ENCODE results near the gene OGDHL. TPM values are rescaled to one million over a fixed set of nuclear protein-coding genes. Genes with fewer than 3 reads are reported as not detected.
A peak's percentile ranks its signal among the peaks of the same experiment; 100 is the strongest.

OGDHL gene
- total RNA-seq, 1 experiment from 2014 or later, result 21.4 TPM

- Mint-ChIP-seq H3K27ac (ENCODE audit: unreplicated experiment) (no peak overlapping the region), H3K9me3 (ENCODE audit: unreplicated experiment) (peaks cover 12% of the 10 kb centered on the region), H3K27me3 (ENCODE audit: insufficient read depth, unreplicated experiment) (no peaks in the 10 kb centered on the region), H3K4me3 (ENCODE audit: unreplicated experiment) (no peak overlapping the region), H3K4me1 (ENCODE audit: low read depth, unreplicated experiment) (no peaks in the 10 kb centered on the region), H3K36me3 (ENCODE audit: insufficient read depth, unreplicated experiment) (no peaks in the 10 kb centered on the region)
- Histone ChIP-seq H3K9me3 (no peaks in the 10 kb centered on the region), H3K36me3 (ENCODE audit: control insufficient read depth, insufficient read depth, low read length) (0 out of 2 replicates have a peak, but pooled peaks cover 1% of the 10 kb centered on the region), H3K27me3 (replicated peaks; ENCODE audit: control insufficient read depth, insufficient read depth, low read length) (no peaks in the 10 kb centered on the region), H3K4me3 (ENCODE audit: low read depth, low read length) (no peak overlapping the region), H3K4me1 (no peaks in the 10 kb centered on the region)
- intact Hi-C loops (cut with micrococcal nuclease; ENCODE audit: unreplicated experiment), result no loop called here
- POLR2A ChIA-PET, result no interaction called here
- TF ChIP-seq CTCF (IDR thresholded peaks at IDR 0.05; ENCODE audit: insufficient read depth in 1 of 2, low read depth in 1 of 2, low read length in 1 of 2, severe bottlenecking in 1 of 2, unreplicated experiment in 1 of 2), result no peak
- CTCF ChIA-PET, result no interaction called here
- no TSS peak for BruUV-seq (replicated peaks)
- no peak for DNase-seq
These were observed 19.2 kb downstream of the OGDHL start for GRCh38 chr10:49742683-49743463.

GRCh38 chr10:49741108-49741995, 20.8 kb downstream of the OGDHL start:
- Histone ChIP-seq H3K27me3 (replicated peaks; ENCODE audit: control insufficient read depth, insufficient read depth, low read length) (no peaks in the 10 kb centered on the region), H3K9me3 (no peaks in the 10 kb centered on the region), H3K4me1 (no peaks in the 10 kb centered on the region), H3K4me3 (ENCODE audit: low read depth, low read length) (no peak overlapping the region), H3K36me3 (ENCODE audit: control insufficient read depth, insufficient read depth, low read length) (no peaks in the 10 kb centered on the region)
- intact Hi-C loops (cut with micrococcal nuclease; ENCODE audit: unreplicated experiment), result no loop called here
- Mint-ChIP-seq H3K9me3 (ENCODE audit: unreplicated experiment) (peaks cover 12% of the 10 kb centered on the region), H3K27ac (ENCODE audit: unreplicated experiment) (no peak overlapping the region), H3K27me3 (ENCODE audit: insufficient read depth, unreplicated experiment) (no peaks in the 10 kb centered on the region), H3K4me1 (ENCODE audit: low read depth, unreplicated experiment) (no peaks in the 10 kb centered on the region), H3K36me3 (ENCODE audit: insufficient read depth, unreplicated experiment) (no peaks in the 10 kb centered on the region), H3K4me3 (ENCODE audit: unreplicated experiment) (no peak overlapping the region)
- ChIA-PET POLR2A (no interaction called here), CTCF (no interaction called here)
- BruUV-seq (replicated peaks), result no TSS peak
- DNase-seq, result peak in 1 of 2 experiments; percentile 42
- no peak for TF ChIP-seq CTCF (IDR thresholded peaks at IDR 0.05; ENCODE audit: insufficient read depth in 1 of 2, low read depth in 1 of 2, low read length in 1 of 2, severe bottlenecking in 1 of 2, unreplicated experiment in 1 of 2)

GRCh38 chr10:49740346-49741107, 21.6 kb downstream of the OGDHL start:
- no peaks in the 10 kb centered on the region for H3K9me3 ChIP-seq
- H3K4me1 ChIP-seq, result peaks cover 4% of the 10 kb centered on the region
- no peak for DNase-seq
- intact Hi-C loops (cut with micrococcal nuclease; ENCODE audit: unreplicated experiment), result no loop called here
- Mint-ChIP-seq H3K27me3 (ENCODE audit: insufficient read depth, unreplicated experiment) (no peaks in the 10 kb centered on the region), H3K9me3 (ENCODE audit: unreplicated experiment) (peaks cover 12% of the 10 kb centered on the region), H3K27ac (ENCODE audit: unreplicated experiment) (no peak overlapping the region), H3K4me3 (ENCODE audit: unreplicated experiment) (no peak overlapping the region), H3K36me3 (ENCODE audit: insufficient read depth, unreplicated experiment) (no peaks in the 10 kb centered on the region), H3K4me1 (ENCODE audit: low read depth, unreplicated experiment) (peaks cover 4% of the 10 kb centered on the region)
- no peaks in the 10 kb centered on the region for H3K27me3 ChIP-seq (replicated peaks; ENCODE audit: control insufficient read depth, insufficient read depth, low read length)
- H3K4me3 ChIP-seq (ENCODE audit: low read depth, low read length), result no peak overlapping the region
- ChIA-PET POLR2A (no interaction called here), CTCF (no interaction called here)
- 0 out of 2 replicates have a peak, but pooled peaks cover 2% of the 10 kb centered on the region for H3K36me3 ChIP-seq (ENCODE audit: control insufficient read depth, insufficient read depth, low read length)
- no TSS peak for BruUV-seq (replicated peaks)
- no peak for TF ChIP-seq CTCF (IDR thresholded peaks at IDR 0.05; ENCODE audit: insufficient read depth in 1 of 2, low read depth in 1 of 2, low read length in 1 of 2, severe bottlenecking in 1 of 2, unreplicated experiment in 1 of 2)
